GM19468 (cell line): Measurements from ENCODE around the gene CRABP2.
A peak's percentile ranks its signal among the peaks of the same experiment; 100 is the strongest.

Source experiments
- ATAC-seq: cut with Tn5 transposase; IDR thresholded peaks from one replicate; pipeline ENCODE4 v1.9.1; 2021; ENCODE audit warnings: mild to moderate bottlenecking, moderate library complexity, moderate number of reproducible peaks; ENCODE audit not compliant: unreplicated experiment; ENCODE audit errors: extremely low read depth

CRABP2 gene

DNA sequence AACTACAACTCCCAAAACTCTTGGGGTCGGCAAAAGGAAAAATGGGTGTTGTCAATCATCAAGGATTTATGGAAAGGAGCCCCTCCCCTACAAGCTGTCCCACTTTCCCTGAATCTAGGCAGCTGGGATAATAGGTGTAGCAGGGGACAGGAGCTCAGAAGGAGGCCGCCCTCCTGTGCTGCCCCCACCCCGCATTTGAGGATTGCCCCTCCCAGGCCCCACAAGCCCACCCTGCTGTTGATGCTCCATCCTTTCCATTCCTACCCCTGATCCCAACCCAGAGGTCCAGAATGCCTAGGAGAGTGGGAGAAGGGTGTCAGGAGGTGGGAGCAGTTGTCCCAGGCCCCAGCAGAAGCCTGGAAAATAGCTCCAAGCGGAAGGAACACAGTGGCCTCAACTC lies 37.4 kb upstream of the CRABP2 start:
- ATAC-seq = no peak

DNA sequence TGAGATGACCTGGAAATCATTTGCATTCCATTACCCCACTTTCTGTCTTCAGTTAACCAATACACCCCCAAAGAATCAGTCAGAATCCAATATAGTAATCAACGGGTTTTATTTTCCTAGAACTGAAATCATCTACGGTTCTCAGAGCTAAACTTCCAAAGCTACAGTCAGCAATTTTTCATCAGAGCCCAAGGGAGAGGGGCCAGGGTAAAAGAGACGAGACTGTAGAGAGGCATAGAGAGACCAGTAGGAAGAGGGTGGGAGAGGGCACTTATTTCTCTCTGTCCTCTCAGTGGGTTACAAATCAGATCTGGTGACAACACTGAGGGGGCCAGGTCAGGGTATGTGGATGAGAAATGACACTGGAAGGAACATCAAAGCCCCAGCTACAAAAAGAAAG lies 36.6 kb upstream of the CRABP2 start:
- no peak for ATAC-seq

DNA sequence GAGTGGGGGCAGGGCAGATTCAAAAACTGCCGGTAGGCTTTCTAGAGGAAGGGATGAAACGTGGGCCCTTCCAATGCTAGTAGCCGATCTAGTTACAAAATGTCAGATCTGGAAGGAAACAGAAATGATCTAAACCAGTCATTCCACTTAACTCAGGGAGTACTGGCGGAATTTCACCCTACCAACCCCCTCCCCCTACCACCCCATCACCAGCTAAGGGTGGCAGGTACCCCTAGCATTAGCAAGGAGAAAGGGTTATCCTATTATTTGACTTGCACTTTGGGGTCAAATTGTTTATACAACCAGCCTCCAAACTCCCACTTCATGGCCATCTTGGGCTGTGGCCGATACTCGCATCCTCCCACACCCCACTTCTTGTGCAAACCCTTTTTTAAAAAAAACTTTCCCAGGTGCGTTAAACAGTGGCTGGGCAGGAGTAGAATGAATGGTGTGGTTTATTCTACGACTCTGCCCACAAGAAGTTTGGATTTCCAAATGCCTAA lies 36.1 kb upstream of the CRABP2 start:
- no peak for ATAC-seq

DNA sequence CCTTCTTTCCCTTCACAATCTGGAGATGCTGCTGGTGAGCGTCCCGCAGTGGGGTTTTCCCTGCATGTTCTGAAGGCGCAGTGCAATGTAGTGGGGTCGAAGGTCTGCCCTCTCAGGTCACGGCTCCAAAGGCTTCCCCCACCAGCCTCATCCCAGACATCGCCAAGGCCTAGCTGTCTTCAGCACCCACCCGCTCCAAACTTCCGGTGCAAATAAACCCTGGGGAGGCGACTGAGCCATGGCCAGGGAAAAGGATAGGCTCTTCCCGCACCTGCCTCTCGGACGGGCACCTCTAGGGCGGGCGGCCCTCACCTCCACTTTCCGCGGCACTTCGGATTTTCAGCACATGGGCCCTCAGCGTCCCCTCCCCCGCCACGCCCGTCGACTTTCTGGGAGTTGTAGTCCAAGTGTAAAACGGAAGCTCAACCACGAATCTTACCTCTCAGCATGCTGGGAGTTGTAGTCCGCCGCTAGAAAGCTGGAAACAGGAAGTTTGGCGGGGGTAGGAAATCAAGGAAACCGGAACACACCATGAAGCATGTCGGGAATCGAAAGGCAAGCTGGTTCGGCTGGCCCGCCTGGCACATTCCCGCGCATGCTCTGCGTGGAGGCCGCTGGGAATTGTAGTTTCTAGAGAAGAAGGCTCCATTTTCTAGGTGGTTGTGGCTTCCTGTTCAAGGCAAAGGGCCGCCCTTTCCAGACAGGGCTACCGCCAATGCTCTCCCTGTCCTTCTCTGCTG lies 35.5 kb upstream of the CRABP2 start, which contains the start of gene MRPL24:
TSS of gene MRPL24 (minus strand) at position 348 of the 740 bp plus-strand sequence. CDS start 2,384 bp downstream, outside the sequence.
- ATAC-seq = peak; percentile 62

DNA sequence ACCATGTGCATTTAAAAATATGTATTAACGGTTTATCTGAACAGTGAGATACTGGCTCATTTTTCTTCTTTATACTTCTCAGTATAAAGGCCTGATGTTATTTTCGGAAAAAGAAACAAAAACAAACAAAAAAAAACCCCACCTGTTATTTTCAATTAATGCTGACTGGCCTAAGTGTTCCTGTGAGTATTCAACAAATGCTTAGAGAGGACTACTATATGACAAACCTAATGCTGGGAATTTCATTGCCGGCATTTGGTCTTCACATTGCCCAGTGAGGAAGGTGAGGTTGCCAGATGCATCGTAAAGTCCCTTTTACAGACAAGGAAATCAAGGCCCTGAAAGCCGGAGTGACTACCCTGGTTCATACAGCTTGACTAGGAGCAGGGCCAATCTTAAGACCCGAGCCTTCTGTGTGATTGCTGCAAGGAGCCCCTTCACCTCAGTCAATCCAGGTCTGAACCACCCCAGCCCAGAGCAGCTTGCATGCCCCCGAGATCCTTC lies 34.9 kb upstream of the CRABP2 start:
- no peak for ATAC-seq

DNA sequence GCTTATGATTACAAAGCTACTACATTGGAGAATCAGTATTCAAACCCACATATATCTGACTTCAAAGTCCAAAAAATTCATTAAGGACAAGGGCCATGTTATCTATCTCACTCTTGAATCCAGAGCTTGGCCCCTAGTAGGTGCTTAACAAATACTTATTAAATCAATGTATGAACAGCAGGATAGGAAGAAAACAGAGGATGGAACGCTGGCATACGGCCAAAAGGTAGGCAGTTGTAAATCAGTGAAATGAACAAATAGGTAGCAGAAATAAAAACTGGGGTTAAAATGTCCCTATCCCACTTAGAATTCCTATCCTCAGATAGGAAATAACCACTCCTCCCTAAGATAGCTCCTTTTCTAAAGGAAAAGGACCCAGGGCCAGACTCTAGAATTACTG lies 33.5 kb upstream of the CRABP2 start:
- no peak for ATAC-seq

GRCh38 chr1:156738407-156738806 lies 33.0 kb upstream of the CRABP2 start:
- no peak for ATAC-seq

DNA sequence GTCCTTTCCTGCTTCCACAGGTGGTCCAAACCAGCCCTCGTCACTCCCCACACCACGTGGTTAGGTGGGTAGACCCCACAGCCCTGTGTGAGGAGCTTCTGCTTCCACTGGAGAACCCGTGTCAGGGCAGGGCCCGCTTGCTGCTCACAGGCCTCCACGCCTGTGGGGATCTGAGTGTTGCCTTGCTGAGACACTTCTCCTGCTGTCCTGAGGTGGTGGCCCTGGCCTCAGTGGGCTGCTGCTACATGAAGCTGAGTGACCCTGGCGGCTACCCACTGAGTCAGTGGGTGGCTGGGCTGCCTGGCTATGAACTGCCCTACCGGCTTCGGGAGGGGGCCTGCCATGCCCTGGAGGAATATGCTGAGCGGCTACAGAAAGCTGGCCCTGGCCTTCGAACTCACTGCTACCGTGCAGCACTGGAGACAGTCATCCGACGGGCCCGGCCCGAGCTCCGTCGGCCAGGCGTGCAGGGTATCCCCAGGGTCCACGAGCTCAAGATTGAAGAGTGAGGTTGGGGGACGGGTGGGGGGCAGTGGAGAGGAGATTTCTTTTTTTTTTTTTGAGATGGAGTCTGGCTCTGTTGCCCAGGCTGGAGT lies 28.7 kb upstream of the CRABP2 start:
- no peak for ATAC-seq

GRCh38 chr1:156728599-156729462 lies 23.4 kb upstream of the CRABP2 start, which contains the start of gene ISG20L2:
Gene ISG20L2 (minus strand): TSS chr1:156728766. CDS start chr1:156727652, 1,114 bp downstream.
- ATAC-seq = peak; percentile 77

GRCh38 chr1:156727926-156728598 lies 22.7 kb upstream of the CRABP2 start, which contains the start of gene METTL25B:
Gene METTL25B (plus strand): TSS chr1:156728469. CDS start chr1:156729105, 636 bp downstream.
- peak; percentile 39 for ATAC-seq

DNA sequence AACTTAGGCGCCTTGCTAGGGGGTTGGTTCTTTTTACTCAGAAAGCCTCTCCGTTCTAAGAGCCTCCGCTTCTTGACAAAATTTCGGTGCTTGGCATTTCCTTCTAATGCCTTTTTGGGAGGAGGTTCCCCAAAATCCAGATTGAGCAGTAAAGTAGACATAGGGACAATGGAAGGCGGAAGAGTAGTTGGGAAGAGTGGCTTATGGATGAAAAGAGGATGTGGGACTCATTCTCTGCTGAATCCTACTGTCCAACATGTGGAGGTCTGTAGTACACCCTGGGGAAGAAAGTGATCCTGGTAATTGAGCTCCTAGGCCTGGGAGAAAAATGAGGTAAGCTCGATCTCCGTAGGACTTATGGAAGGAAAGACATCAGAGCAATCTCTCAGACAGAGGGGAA lies 22.1 kb upstream of the CRABP2 start:
- ATAC-seq = no peak

DNA sequence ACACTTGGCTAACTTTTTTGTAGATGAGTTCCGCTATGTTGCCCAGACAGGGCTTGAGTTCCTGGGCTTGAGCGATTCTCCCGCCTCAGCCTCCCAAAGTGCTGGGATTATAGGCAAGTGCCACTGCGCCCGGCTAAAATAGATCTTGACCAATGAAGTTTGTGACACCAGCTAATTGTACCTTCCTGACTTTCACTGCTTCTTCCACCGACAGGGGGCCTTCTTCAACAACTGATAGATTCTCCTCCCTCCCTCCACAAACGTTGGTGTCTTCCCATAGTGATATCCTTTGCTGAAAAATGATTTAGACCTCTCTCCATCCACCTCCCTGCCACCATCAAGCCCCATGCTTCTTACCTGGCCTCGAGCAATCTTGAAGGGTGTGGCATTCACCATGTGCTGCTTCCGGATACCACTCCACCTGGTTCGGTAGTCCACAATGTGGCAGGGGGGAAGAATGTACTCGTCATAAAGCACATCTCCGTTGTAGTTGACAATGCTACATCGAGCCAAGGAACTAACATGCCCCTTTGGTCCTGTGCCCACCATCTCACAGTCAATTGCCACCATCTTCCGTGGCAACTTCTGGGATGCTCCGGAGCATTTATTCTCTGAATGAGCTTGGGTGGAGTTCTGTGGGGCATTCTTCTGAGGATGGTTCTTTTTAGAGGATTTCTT lies 21.3 kb upstream of the CRABP2 start:
- ATAC-seq = no peak

GRCh38 chr1:156725683-156726280 lies 20.4 kb upstream of the CRABP2 start:
- no peak for ATAC-seq

DNA sequence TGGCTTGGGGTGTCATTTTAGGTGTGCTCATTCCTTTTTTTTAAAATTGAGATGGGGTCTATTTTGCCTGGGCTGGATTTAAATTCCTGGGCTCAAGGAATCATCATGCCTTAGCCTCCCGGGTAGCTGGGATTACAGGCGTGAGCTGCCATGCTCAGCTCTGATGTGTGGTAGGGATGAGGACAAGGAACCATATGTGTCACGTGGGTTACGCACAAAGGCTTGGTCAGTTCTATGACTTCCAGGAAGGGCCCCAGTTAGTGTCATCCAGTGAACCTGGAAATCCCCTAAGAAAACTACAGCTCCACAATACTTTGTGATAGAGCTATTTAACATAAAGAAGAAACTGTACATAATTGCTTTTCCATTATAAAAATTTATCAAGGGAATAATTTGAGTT lies 16.2 kb upstream of the CRABP2 start:
- no peak for ATAC-seq

DNA sequence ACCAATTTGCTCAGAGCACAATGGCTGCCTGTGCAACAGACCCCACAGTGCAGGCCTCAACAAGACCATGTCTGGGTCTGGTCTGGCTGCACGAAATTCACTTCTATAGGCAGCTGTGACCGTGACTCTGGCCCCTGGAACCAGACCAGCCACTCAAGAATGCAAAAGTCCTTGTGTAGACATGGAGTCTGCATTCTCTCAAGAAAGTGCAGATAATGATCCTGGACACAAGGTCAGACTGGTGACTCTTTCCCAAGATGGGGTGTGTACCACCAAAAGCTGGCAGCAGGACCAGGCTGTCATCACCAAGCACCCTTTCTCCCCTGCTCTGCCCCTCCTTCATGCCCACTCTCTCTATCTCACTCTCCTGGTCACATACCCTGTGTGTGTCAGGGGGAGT lies 15.7 kb upstream of the CRABP2 start:
- no peak for ATAC-seq

DNA sequence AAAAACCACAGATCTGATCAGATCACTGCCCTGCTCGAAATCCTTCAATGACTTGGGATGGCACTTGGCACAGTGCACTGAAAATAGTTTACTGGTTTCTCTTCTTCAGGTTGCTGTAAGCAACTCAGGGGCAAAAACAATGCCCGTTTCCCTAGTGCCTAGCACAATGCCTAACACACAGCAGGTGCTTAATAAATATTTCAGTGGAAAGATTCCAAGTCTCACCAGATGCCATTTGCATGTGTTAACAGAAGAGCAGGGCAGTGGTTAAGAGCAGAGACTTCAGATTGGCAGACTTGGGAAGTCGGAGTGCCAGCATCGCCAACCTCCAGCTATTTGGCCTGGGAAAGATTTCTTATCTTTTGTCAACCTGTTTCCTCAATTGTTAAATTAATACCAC lies 12.0 kb upstream of the CRABP2 start:
- ATAC-seq = no peak

DNA sequence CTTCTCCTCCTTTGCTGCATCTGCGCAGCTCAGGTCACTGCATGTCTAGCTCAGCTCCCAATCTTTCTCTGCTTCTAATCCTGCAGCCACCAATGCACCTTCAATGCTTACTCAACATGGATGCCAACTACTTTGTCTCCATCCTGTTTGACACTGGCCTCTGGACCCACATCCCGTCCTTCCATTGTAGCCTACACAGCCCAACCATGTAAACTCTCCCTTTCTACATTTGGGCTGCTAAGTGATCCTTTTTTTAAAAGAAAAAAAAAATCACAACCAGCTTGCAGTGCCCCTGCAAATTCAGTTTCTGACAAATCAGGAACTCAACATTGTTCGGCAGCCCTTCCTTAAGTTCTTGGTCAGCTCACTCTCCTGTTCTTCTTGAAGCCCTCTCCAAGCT lies 9.4 kb upstream of the CRABP2 start:
- ATAC-seq = no peak

GRCh38 chr1:156712626-156713025 lies 7.2 kb upstream of the CRABP2 start:
- ATAC-seq = no peak
